ENCODE results near the gene RAPGEFL1.

- TF ChIP-seq REST (IDR thresholded peaks at IDR 0.05; ENCODE audit: insufficient read depth in 1 of 2, low read depth in 2 of 2, low read length in 2 of 2) (no peak), SIN3A (IDR thresholded peaks at IDR 0.05; ENCODE audit: borderline replicate concordance, insufficient read depth, low read length) (no peak), TAF1 (IDR thresholded peaks at IDR 0.05; ENCODE audit: borderline replicate concordance, insufficient read depth, low read length) (no peak), POLR2AphosphoS5 (IDR thresholded peaks at IDR 0.05; ENCODE audit: low read depth, low read length) (no peak)
These were observed 28.7 kb upstream of the RAPGEFL1 start for GRCh38 chr17:40148527-40148926.

Data from PFSK-1 (cell line).